Tibial artery (tissue), 4 donors: ENCODE data around the gene JAKMIP2.

Source experiments
- DNase-seq, 2 donors: peaks; one replicate each; pipeline ENCODE4 v3.0.0-alpha.2; 2019
- H3K27ac ChIP-seq, 2 donors: fragments of 200-600 bp; sonication (generic) in 1 of 2; 1 replicate in 1 of 2; 2 replicates in 1 of 2; pipeline ENCODE4 v1.5.1; 2018 to 2019; ENCODE audit warnings: mild to moderate bottlenecking in 1 of 2
- H3K27me3 ChIP-seq, 2 donors: fragments of 200-600 bp; sonication (generic) in 1 of 2; one replicate each; pipeline versions ENCODE4 v1.5.1 to v1.6.0; 2016 to 2019
- H3K36me3 ChIP-seq, 3 donors: fragments of 200-600 bp; sonication (generic) in 2 of 3; one replicate each; pipeline ENCODE4 v1.5.1; 2016 to 2019; ENCODE audit warnings: mild to moderate bottlenecking in 2 of 3
- H3K4me1 ChIP-seq, 4 donors: fragments of 200-600 bp; sonication (generic) in 2 of 4; 1 replicate in 3 of 4; 2 replicates in 1 of 4; pipeline ENCODE4 v1.5.1; 2016 to 2019
- H3K4me3 ChIP-seq, 2 donors: fragments of 200-600 bp; sonication (generic) in 1 of 2; 1 replicate in 1 of 2; 2 replicates in 1 of 2; pipeline ENCODE4 v1.5.1; 2018 to 2019; ENCODE audit warnings: mild to moderate bottlenecking in 2 of 2
- H3K9me3 ChIP-seq, 3 donors: fragments of 200-600 bp; sonication (generic) in 1 of 3; one replicate each; pipeline ENCODE4 v1.5.1; 2016 to 2019
- CTCF ChIP-seq, 2 experiments: fragments of 200-600 bp in 1 of 2; fragments of 450-650 bp in 1 of 2; IDR thresholded peaks; one replicate each; pipeline ENCODE4 v1.5.1; 2017 to 2019; ENCODE audit warnings: antibody characterized with exemption in 2 of 2, mild to moderate bottlenecking in 1 of 2, moderate library complexity in 1 of 2
- intact Hi-C: fragments of 100-400 bp; cut with DNase I; formaldehyde crosslinking; loops from one replicate; pipeline ENCODE4 v1.15.0; 2023; ENCODE audit warnings: low total_unique reads

JAKMIP2 gene

GRCh38 chr5:147786142-147786541, 3.6 kb upstream of the JAKMIP2 start:
- Histone ChIP-seq H3K27me3 (no peaks in the 10 kb centered on the region), H3K36me3 (no peaks in the 10 kb centered on the region), H3K4me3 (no peak overlapping the region), H3K27ac (no peak overlapping the region), H3K9me3 (no peaks in the 10 kb centered on the region), H3K4me1 (peaks cover 0 to 8% (median 2%) of the 10 kb centered on the region in 4 donors)
- no peak for DNase-seq
- TF ChIP-seq CTCF (IDR thresholded peaks at IDR 0.05) = no peak
- intact Hi-C loops = no loop called here

GRCh38 chr5:147784146-147784987, 1.8 kb upstream of the JAKMIP2 start:
- H3K36me3 ChIP-seq = no peaks in the 10 kb centered on the region
- H3K27ac ChIP-seq = no peak overlapping the region
- peaks cover 0 to 8% (median 2%) of the 10 kb centered on the region in 4 donors for H3K4me1 ChIP-seq
- no peak overlapping the region for H3K4me3 ChIP-seq
- TF ChIP-seq CTCF (IDR thresholded peaks at IDR 0.05) = no peak
- no peaks in the 10 kb centered on the region for H3K27me3 ChIP-seq
- no peaks in the 10 kb centered on the region for H3K9me3 ChIP-seq
- intact Hi-C loops = no loop called here
- DNase-seq = no peak

GRCh38 chr5:147780924-147781573, 1.5 kb downstream of the JAKMIP2 start:
- Histone ChIP-seq H3K4me1 (peaks cover 0 to 8% (median 2%) of the 10 kb centered on the region in 4 donors), H3K27ac (no peak overlapping the region), H3K4me3 (no peak overlapping the region), H3K27me3 (no peaks in the 10 kb centered on the region), H3K36me3 (no peaks in the 10 kb centered on the region), H3K9me3 (no peaks in the 10 kb centered on the region)
- TF ChIP-seq CTCF (IDR thresholded peaks at IDR 0.05) = no peak
- intact Hi-C loops = no loop called here
- no peak for DNase-seq

GRCh38 chr5:147779694-147780093, 2.8 kb downstream of the JAKMIP2 start:
- no peaks in the 10 kb centered on the region for H3K27me3 ChIP-seq
- peaks cover 0 to 8% (median 2%) of the 10 kb centered on the region in 4 donors for H3K4me1 ChIP-seq
- intact Hi-C loops = no loop called here
- DNase-seq = no peak
- no peaks in the 10 kb centered on the region for H3K36me3 ChIP-seq
- H3K4me3 ChIP-seq = no peak overlapping the region
- no peak overlapping the region for H3K27ac ChIP-seq
- TF ChIP-seq CTCF (IDR thresholded peaks at IDR 0.05) = no peak
- no peaks in the 10 kb centered on the region for H3K9me3 ChIP-seq

- Histone ChIP-seq H3K27ac (no peak overlapping the region), H3K27me3 (no peaks in the 10 kb centered on the region), H3K9me3 (no peaks in the 10 kb centered on the region), H3K4me1 (peaks cover 0 to under 1% (median 0%) of the 10 kb centered on the region in 4 donors), H3K4me3 (no peak overlapping the region), H3K36me3 (no peaks in the 10 kb centered on the region)
- no peak for TF ChIP-seq CTCF (IDR thresholded peaks at IDR 0.05)
- DNase-seq = no peak
- intact Hi-C loops = no loop called here
Measured at GRCh38 chr5:147776989-147777388, 5.5 kb downstream of the JAKMIP2 start.
